Sigmoid colon (tissue), 7 donors: Measurements from ENCODE around the gene DOCK11. TPM values are rescaled to one million over a fixed set of nuclear protein-coding genes. Genes with fewer than 3 reads are reported as not detected.
A peak's percentile ranks its signal among the peaks of the same experiment; 100 is the strongest.
"Not testable (repeated sequence)": the region's sequence is repeated elsewhere in the genome, so short reads cannot be mapped to it uniquely, and the experiment has no call there.

Experiments
- DNase-seq: peaks from one replicate; pipeline ENCODE4 v3.0.0-alpha.2; 2019
- H3K27ac ChIP-seq, 4 donors: fragments of 200-600 bp; sonication (generic); one replicate each; pipeline ENCODE4 v1.5.1; 2016 to 2019; ENCODE audit warnings: mild to moderate bottlenecking in 1 of 4
- H3K27me3 ChIP-seq, 3 donors: fragments of 200-600 bp; sonication (generic); one replicate each; pipeline ENCODE4 v1.5.1; 2019; ENCODE audit warnings: mild to moderate bottlenecking in 1 of 3
- H3K36me3 ChIP-seq, 4 donors: fragments of 200-600 bp; sonication (generic); one replicate each; pipeline ENCODE4 v1.5.1; 2016 to 2019
- H3K4me1 ChIP-seq, 4 donors: fragments of 200-600 bp; sonication (generic); one replicate each; pipeline ENCODE4 v1.5.1; 2017 to 2019
- H3K4me3 ChIP-seq, 4 donors: fragments of 200-600 bp; sonication (generic); one replicate each; pipeline ENCODE4 v1.5.1; 2017 to 2019; ENCODE audit warnings: mild to moderate bottlenecking in 2 of 4, moderate library complexity in 1 of 4
- H3K9me3 ChIP-seq, 4 donors: fragments of 200-600 bp in 3 of 4; sonication (generic) in 3 of 4; one replicate each; pipeline versions ENCODE4 v1.5.1 to v1.6.1; 2013 to 2019
- EP300 ChIP-seq, 4 donors: sonication (generic); formaldehyde crosslinking; IDR thresholded peaks; one replicate each; pipeline ENCODE4 v1.6.1; 2017; ENCODE audit warnings: antibody characterized with exemption in 4 of 4
- POLR2A ChIP-seq, 2 donors: fragments of 450-650 bp; IDR thresholded peaks; one replicate each; pipeline ENCODE4 v1.6.1; 2016; ENCODE audit warnings: antibody characterized with exemption in 2 of 2, mild to moderate bottlenecking in 2 of 2, moderate library complexity in 2 of 2
- POLR2AphosphoS5 ChIP-seq, 4 donors: sonication (generic); formaldehyde crosslinking; IDR thresholded peaks; one replicate each; pipeline ENCODE4 v1.6.1; 2017; ENCODE audit warnings: antibody characterized with exemption in 4 of 4
- WGBS, 2 donors: extraction: QIAGEN DNeasy Blood & Tissue Kit; methylation state at CpG; one replicate each; pipeline ENCODE4 v1.1.7; 2013; 5-methylcytosine and 5-hydroxymethylcytosine counted together
- intact Hi-C: fragments of 100-400 bp; cut with DNase I; formaldehyde crosslinking; loops from one replicate; pipeline ENCODE4 v1.15.1; 2023
- polyA plus RNA-seq, 3 donors: library from polyadenylated mRNA; stranded (reverse); fragments of 200-250 nt; gene quantifications; one replicate each; pipeline ENCODE4 v1.2.3, GENCODE V29; 2013
- total RNA-seq, 4 donors: library from RNA; depleted of rRNA; stranded (reverse); fragments of >200 nt; gene quantifications; one replicate each; pipeline ENCODE4 v1.1.0, GENCODE V29; 2016
- TF ChIP-seq, protein P1 (sequence below), 4 experiments: fragments of 450-650 bp in 3 of 4; fragments of 200-600 bp in 1 of 4; IDR thresholded peaks; one replicate each; pipeline ENCODE4 v1.5.1; 2016 to 2019; ENCODE audit warnings: antibody characterized with exemption in 4 of 4, mild to moderate bottlenecking in 3 of 4, moderate library complexity in 2 of 4
- donor health status: healthy with polysubstance abuse.
- donor health status: Bipolar disorder and iron deficiency.
- donor health status: healthy.

The DOCK11 gene
- total and polyA plus RNA-seq, 7 donors: 3.2 to 54.6 (median 40.7) TPM

DNA sequence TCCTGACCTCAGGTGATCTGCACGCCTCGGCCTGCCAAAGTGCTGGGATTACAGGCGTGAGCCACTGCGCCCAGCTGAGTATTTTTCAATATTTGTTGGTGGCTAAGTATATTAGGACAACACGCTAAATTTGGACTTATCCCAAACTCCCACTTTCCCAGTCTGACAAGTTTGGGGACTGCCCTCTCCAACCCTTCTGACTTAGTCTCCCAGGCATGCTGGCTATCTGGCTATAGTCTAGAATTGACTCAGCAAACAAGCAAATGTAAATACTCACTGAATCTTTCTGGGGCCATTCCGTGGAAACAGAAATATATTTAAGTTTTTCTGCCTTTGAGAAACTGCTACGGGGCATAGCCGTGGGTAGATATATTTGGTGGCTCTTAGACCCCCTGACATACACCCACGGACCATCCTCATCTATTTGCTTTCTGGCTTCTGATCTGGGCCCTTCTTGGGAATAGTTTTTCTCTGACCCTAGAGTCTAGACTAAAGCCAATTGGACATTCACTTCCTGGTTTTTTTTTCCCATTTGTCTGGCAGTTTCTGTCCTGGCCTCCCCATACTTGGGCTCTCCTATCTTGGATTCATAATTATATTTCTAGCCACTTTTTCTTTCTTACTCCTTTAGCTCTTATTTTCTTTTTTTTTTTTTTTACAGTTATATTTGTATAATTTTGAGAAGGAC, 11.3 kb upstream of the DOCK11 start:
- no peak overlapping the region for H3K4me3 ChIP-seq
- intact Hi-C loops: no loop called here
- H3K36me3 ChIP-seq: no peaks in the 10 kb centered on the region
- H3K9me3 ChIP-seq: no peaks in the 10 kb centered on the region
- WGBS, 2 donors: 84 to 88% methylated on average over 9 of the region's 9 CpGs
- no peak overlapping the region for H3K27ac ChIP-seq
- no peaks in the 10 kb centered on the region for H3K27me3 ChIP-seq
- DNase-seq: no peak
- TF ChIP-seq, protein P1, sequence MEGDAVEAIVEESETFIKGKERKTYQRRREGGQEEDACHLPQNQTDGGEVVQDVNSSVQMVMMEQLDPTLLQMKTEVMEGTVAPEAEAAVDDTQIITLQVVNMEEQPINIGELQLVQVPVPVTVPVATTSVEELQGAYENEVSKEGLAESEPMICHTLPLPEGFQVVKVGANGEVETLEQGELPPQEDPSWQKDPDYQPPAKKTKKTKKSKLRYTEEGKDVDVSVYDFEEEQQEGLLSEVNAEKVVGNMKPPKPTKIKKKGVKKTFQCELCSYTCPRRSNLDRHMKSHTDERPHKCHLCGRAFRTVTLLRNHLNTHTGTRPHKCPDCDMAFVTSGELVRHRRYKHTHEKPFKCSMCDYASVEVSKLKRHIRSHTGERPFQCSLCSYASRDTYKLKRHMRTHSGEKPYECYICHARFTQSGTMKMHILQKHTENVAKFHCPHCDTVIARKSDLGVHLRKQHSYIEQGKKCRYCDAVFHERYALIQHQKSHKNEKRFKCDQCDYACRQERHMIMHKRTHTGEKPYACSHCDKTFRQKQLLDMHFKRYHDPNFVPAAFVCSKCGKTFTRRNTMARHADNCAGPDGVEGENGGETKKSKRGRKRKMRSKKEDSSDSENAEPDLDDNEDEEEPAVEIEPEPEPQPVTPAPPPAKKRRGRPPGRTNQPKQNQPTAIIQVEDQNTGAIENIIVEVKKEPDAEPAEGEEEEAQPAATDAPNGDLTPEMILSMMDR (IDR thresholded peaks at IDR 0.05): no peak
- TF ChIP-seq POLR2A (IDR thresholded peaks at IDR 0.05): no peak
- H3K4me1 ChIP-seq: no peaks in the 10 kb centered on the region

DNA sequence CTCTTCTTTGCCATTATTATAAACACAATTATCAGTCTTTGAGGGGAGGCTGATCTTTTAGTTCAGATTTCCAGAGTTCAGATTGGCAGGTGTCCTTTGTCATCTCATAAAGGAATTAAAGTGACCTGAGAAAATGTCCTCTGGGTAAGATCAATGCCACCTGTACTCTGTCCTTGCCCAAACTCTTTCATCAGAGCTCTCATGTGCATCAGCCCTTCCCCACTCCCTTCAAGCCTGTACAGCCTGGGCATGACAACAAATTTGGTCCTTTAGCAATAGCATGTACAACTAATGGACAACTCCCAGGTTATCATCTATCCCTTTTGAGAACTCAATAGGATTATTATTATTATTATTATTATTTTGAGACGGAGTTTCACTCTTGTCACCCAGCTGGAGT, 8.9 kb upstream of the DOCK11 start:
- H3K27me3 ChIP-seq: not testable (repeated sequence)
- 94% methylated on average over 1 of the region's 1 CpG for WGBS, 2 donors

DNA sequence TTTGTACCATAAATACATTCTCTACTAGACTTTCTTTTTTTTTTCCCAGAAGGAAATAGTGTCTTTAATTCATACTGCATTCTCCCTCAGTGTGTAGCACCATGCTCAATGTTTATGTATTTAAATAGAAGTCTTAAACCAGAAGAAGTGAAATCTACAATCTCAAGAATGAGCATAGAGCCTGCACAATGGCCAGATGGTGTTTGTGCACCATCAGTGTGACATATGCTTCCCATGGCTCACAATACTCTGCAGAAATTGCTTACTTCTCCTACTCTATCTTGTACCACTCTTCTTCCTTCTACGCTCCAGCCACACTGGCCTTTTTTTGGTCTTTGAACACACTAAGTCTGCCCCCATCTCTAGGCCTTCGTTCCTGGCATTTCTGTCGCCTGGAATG, 2.6 kb upstream of the DOCK11 start:
- peaks cover 0 to 13% (median 2%) of the 10 kb centered on the region in 4 donors for H3K4me1 ChIP-seq
- DNase-seq: no peak
- H3K9me3 ChIP-seq: no peaks in the 10 kb centered on the region
- H3K4me3 ChIP-seq: no peak overlapping the region
- 96 to 97% methylated on average over 3 of the region's 3 CpGs for WGBS, 2 donors
- H3K27me3 ChIP-seq: no peaks in the 10 kb centered on the region
- H3K27ac ChIP-seq: no peak overlapping the region
- TF ChIP-seq EP300 (IDR thresholded peaks at IDR 0.05) (no peak), POLR2A (IDR thresholded peaks at IDR 0.05) (no peak)
- TF ChIP-seq, protein P1 (IDR thresholded peaks at IDR 0.05): no peak
- intact Hi-C loops: loop anchor here (10.0 kb wide), 3 partner anchors 72 to 742 kb away; partner anchors contain the start of gene PGRMC1
- H3K36me3 ChIP-seq: no peaks in the 10 kb centered on the region

More for the DNA sequence above, 8.9 kb upstream of the DOCK11 start:
- H3K27ac ChIP-seq, intact Hi-C loops, H3K9me3 ChIP-seq, DNase-seq, H3K36me3 ChIP-seq, H3K4me1 ChIP-seq, H3K4me3 ChIP-seq: not testable (repeated sequence)

DNA sequence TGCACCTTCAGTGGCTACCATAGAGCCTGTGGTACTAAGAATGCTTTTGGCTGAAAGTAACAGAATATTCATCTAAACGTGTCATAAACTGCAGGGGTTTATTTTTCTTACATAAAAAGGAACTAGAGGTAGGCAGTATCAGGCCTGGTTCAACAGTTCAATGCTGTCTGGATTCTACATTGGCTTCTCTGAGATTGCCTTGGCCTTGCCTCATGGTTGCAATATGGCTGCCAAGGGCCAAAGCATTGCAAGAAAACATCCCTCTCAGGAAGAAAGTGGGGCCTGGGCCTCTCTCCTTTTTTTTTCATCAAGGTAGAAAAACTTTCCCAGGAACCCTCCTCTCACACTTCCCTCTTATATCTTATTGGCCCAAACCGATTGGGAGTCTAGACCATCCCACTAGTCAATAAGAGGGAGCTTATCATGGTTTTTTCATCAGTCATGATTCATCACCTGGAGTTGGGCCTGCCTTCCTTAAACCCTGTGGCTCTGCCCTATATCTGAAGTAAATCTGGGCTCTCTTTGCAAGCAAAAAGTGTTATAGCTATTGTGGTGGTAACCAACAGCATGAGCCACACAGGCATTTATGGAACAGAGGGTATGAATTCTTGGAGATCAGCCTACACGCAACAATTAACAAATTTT, 1.8 kb upstream of the DOCK11 start:
- intact Hi-C loops: loop anchor here (10.0 kb wide), 3 partner anchors 71 to 741 kb away; partner anchors contain the start of gene PGRMC1
- H3K36me3 ChIP-seq: no peaks in the 10 kb centered on the region
- no peak for DNase-seq
- no peaks in the 10 kb centered on the region for H3K9me3 ChIP-seq
- no peaks in the 10 kb centered on the region for H3K27me3 ChIP-seq
- peaks cover 0 to 17% (median 2%) of the 10 kb centered on the region in 4 donors for H3K4me1 ChIP-seq
- 94 to 95% methylated on average over 3 of the region's 3 CpGs for WGBS, 2 donors
- peak overlapping the region in 2 of 4 donors; percentile 90 to 93 for H3K27ac ChIP-seq
- TF ChIP-seq, protein P1 (IDR thresholded peaks at IDR 0.05): no peak
- TF ChIP-seq EP300 (IDR thresholded peaks at IDR 0.05): no peak
- no peak for TF ChIP-seq POLR2A (IDR thresholded peaks at IDR 0.05)
- no peak for TF ChIP-seq POLR2AphosphoS5 (IDR thresholded peaks at IDR 0.05)
- no peak overlapping the region for H3K4me3 ChIP-seq

DNA sequence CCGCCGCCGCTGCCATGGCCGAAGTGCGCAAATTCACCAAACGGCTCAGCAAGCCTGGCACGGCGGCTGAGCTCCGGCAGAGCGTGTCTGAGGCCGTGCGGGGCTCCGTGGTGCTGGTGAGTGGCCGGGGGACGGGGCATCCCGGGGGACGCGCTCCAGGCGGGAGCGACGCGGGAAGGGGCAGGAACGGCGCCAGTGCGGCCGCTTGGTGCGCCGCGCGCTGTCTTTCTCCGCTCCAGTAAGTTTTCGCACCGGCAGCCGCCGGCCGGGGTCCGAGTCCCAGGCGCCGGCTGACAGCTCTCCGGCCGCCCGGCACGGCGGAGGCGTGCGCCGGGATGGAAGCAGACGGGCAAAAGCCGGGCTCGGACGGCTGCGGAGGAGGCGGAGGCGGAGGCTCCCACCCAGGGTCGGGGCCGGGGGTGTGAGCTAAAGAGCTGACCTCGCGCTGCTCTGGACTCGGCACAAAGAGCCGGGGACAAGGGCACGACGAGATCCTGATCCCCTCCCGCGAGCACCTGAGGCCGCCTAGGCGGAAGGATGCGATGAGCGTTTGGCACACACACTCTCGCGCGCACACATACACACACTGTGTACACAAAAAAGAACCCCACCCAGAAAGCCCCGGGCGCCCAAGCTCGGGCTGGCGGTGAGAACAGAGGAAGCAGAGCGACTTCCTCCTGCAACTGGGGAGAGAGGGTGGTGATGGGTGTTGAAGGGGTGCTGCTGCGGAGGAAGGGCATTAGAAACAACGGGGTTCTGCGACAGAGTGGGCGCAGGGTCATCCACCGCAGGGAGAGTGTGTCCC, 545 bp downstream of the DOCK11 start:
- H3K27me3 ChIP-seq: no peaks in the 10 kb centered on the region
- peak overlapping the region; percentile 86 to 93 (median 90) for H3K27ac ChIP-seq
- 0% methylated on average over 81 of the region's 81 CpGs for WGBS, 2 donors
- H3K9me3 ChIP-seq: no peaks in the 10 kb centered on the region
- intact Hi-C loops: loop anchor here (5.0 to 10.0 kb wide), 5 partner anchors 69 to 739 kb away; partner anchors contain the start of genes IL13RA1, PGRMC1 and WDR44
- H3K36me3 ChIP-seq: no peaks in the 10 kb centered on the region
- peak; percentile 77 for DNase-seq
- peak overlapping the region; percentile 73 to 88 (median 81) for H3K4me3 ChIP-seq
- H3K4me1 ChIP-seq: peaks cover 0 to 17% (median 2%) of the 10 kb centered on the region in 4 donors
- TF ChIP-seq POLR2AphosphoS5 (IDR thresholded peaks at IDR 0.05) (peak in 1 of 4 donors; percentile 23), POLR2A (IDR thresholded peaks at IDR 0.05) (no peak)
